Fibroblast of lung (primary cell): Measurements from ENCODE around the gene KSR2.

ENCODE experiments used
- CTCF ChIP-seq, 2 donors: IDR thresholded peaks in 1 of 2; conservative IDR thresholded peaks in 1 of 2; 1 replicate in 1 of 2; 2 replicates in 1 of 2; pipeline ENCODE4 v1.5.1; 2011 to 2012; ENCODE audit warnings: low read length in 2 of 2, control low read depth in 1 of 2, inconsistent platforms in 1 of 2, low read depth in 1 of 2, mild to moderate bottlenecking in 1 of 2
- EZH2 ChIP-seq: IDR thresholded peaks from 2 replicates; pipeline ENCODE4 v1.5.1; 2012; ENCODE audit warnings: low read length, control low read depth, mild to moderate bottlenecking; ENCODE audit errors: missing control alignments

- no peak for TF ChIP-seq CTCF (conservative IDR thresholded peaks at IDR 0.05 in 1 of 2, IDR thresholded peaks at IDR 0.05 in 1 of 2; ENCODE audit: low read depth in 1 of 2, low read length in 2 of 2)
- TF ChIP-seq EZH2, result no peak
These were observed 132.3 kb downstream of the KSR2 start for GRCh38 chr12:117836476-117836875.
